WTC11 (cell line): ENCODE results near the gene TFG. TPM values are rescaled to one million over a fixed set of nuclear protein-coding genes. Genes with fewer than 3 reads are reported as not detected.

Source experiments
- ATAC-seq: fragments of 200-7000 bp; cut with Tn5 transposase; 2 replicates; pipeline ENCODE4 v1.10.0; 2021; ENCODE audit warnings: mild to moderate bottlenecking, moderate library complexity
- CTCF ChIA-PET: fragments of 300-600 bp; sonication (Branson Sonifier 250); formaldehyde crosslinking; loops from one replicate; lab custom pipeline; 2021; ENCODE audit warnings: antibody characterized with exemption; lab: Charles Lee
- POLR2A ChIA-PET: fragments of 350-600 bp; sonication (Branson Sonifier 250); formaldehyde crosslinking; loops from one replicate; lab custom pipeline; 2021; ENCODE audit warnings: antibody characterized with exemption; lab: Charles Lee
- DNase-seq: peaks from one replicate; pipeline ENCODE4 v3.0.0; 2021; ENCODE audit warnings: low spot score
- H3K27ac Mint-ChIP-seq: 2 replicates; pipeline ENCODE4 v1.8.0; 2021; ENCODE audit warnings: mixed read lengths
- H3K27me3 Mint-ChIP-seq: 2 replicates; pipeline ENCODE4 v1.8.0; 2021; ENCODE audit warnings: low read depth, mild to moderate bottlenecking, moderate library complexity, mixed read lengths
- H3K36me3 Mint-ChIP-seq: 2 replicates; pipeline ENCODE4 v1.8.0; 2021; ENCODE audit warnings: mixed read lengths
- H3K4me1 Mint-ChIP-seq: 2 replicates; pipeline ENCODE4 v1.8.0; 2022; ENCODE audit warnings: mixed read lengths
- H3K4me3 Mint-ChIP-seq: 2 replicates; pipeline ENCODE4 v1.8.0; 2021; ENCODE audit warnings: mild to moderate bottlenecking, moderate library complexity, mixed read lengths
- H3K9me3 Mint-ChIP-seq: 2 replicates; pipeline ENCODE4 v1.8.0; 2021; ENCODE audit warnings: mixed read lengths
- ATF2 ChIP-seq: sonication (generic); formaldehyde crosslinking; IDR thresholded peaks from 2 replicates; pipeline ENCODE4 v1.8.1; 2022; ENCODE audit warnings: low read depth, missing genetic modification reagents, borderline replicate concordance
- CREB1 ChIP-seq: sonication (generic); formaldehyde crosslinking; IDR thresholded peaks from 2 replicates; pipeline ENCODE4 v1.8.0; 2023; ENCODE audit warnings: mild to moderate bottlenecking, missing genetic modification reagents
- ELF4 ChIP-seq: sonication (generic); formaldehyde crosslinking; IDR thresholded peaks from 2 replicates; pipeline ENCODE4 v1.8.1; 2022; ENCODE audit warnings: low read depth, mild to moderate bottlenecking, moderate library complexity, missing genetic modification reagents
- ESRRA ChIP-seq: sonication (generic); formaldehyde crosslinking; IDR thresholded peaks from 2 replicates; pipeline ENCODE4 v1.8.1; 2022; ENCODE audit warnings: mild to moderate bottlenecking, missing genetic modification reagents, borderline replicate concordance
- FOXK1 ChIP-seq: sonication (generic); formaldehyde crosslinking; IDR thresholded peaks from 2 replicates; pipeline ENCODE4 v1.8.0; 2022; ENCODE audit warnings: mild to moderate bottlenecking, moderate library complexity, missing genetic modification reagents
- FOXP1 ChIP-seq: sonication (generic); formaldehyde crosslinking; IDR thresholded peaks from 2 replicates; pipeline ENCODE4 v1.8.0; 2022; ENCODE audit warnings: missing genetic modification reagents, mild to moderate bottlenecking, moderate library complexity, borderline replicate concordance
- GABPB1 ChIP-seq: sonication (generic); formaldehyde crosslinking; IDR thresholded peaks from 2 replicates; pipeline ENCODE4 v1.8.1; 2023; ENCODE audit warnings: mild to moderate bottlenecking, missing genetic modification reagents
- GRHL2 ChIP-seq: fragments of 250-450 bp; sonication (Bioruptor Pico); IDR thresholded peaks from 2 replicates; pipeline ENCODE4 v1.8.0; 2022; ENCODE audit warnings: mild to moderate bottlenecking, moderate library complexity; ENCODE audit not compliant: insufficient replicate concordance, severe bottlenecking
- JAZF1 ChIP-seq: fragments of 250-450 bp; sonication (Bioruptor Pico); IDR thresholded peaks from 2 replicates; pipeline ENCODE4 v1.9.0; 2021; ENCODE audit warnings: moderate library complexity, mild to moderate bottlenecking, inconsistent platforms
- NR1H2 ChIP-seq: sonication (generic); formaldehyde crosslinking; IDR thresholded peaks from 2 replicates; pipeline ENCODE4 v1.9.0; 2021; ENCODE audit warnings: mild to moderate bottlenecking, moderate library complexity, missing genetic modification reagents
- RORB ChIP-seq: fragments of 250-450 bp; sonication (Bioruptor Pico); IDR thresholded peaks from 2 replicates; pipeline ENCODE4 v1.9.0; 2021; ENCODE audit warnings: mild to moderate bottlenecking
- SP1 ChIP-seq: sonication (generic); formaldehyde crosslinking; conservative IDR thresholded peaks from 2 replicates; pipeline ENCODE4 v1.8.1; 2022; ENCODE audit warnings: missing genetic modification reagents
- TCF7 ChIP-seq: sonication (generic); formaldehyde crosslinking; IDR thresholded peaks from 2 replicates; pipeline ENCODE4 v1.8.0; 2022; ENCODE audit warnings: mild to moderate bottlenecking, low read depth, missing genetic modification reagents, moderate library complexity
- TEAD1 ChIP-seq: sonication (generic); formaldehyde crosslinking; IDR thresholded peaks from 2 replicates; pipeline ENCODE4 v1.8.0; 2022; ENCODE audit warnings: mild to moderate bottlenecking, missing genetic modification reagents
- ZBTB21 ChIP-seq: sonication (generic); formaldehyde crosslinking; IDR thresholded peaks from 2 replicates; pipeline ENCODE4 v1.8.1; 2023; ENCODE audit warnings: mild to moderate bottlenecking, missing genetic modification reagents, borderline replicate concordance
- ZNF121 ChIP-seq: sonication (generic); formaldehyde crosslinking; IDR thresholded peaks from 2 replicates; pipeline ENCODE4 v1.8.0; 2023; ENCODE audit warnings: missing genetic modification reagents
- ZNF219 ChIP-seq: sonication (generic); formaldehyde crosslinking; IDR thresholded peaks from 2 replicates; pipeline ENCODE4 v1.8.0; 2023; ENCODE audit warnings: missing genetic modification reagents, mild to moderate bottlenecking, borderline replicate concordance
- ZNF232 ChIP-seq: sonication (generic); formaldehyde crosslinking; IDR thresholded peaks from 2 replicates; pipeline ENCODE4 v1.8.0; 2022; ENCODE audit warnings: mild to moderate bottlenecking, missing genetic modification reagents
- ZNF281 ChIP-seq: sonication (generic); formaldehyde crosslinking; IDR thresholded peaks from 2 replicates; pipeline ENCODE4 v1.8.0; 2023; ENCODE audit warnings: mild to moderate bottlenecking, missing genetic modification reagents
- ZNF423 ChIP-seq: fragments of 250-450 bp; sonication (Bioruptor Pico); IDR thresholded peaks from 2 replicates; pipeline ENCODE4 v2.1.2; 2022; ENCODE audit warnings: mild to moderate bottlenecking, moderate library complexity
- ZNF671 ChIP-seq: fragments of 250-450 bp; sonication (Bioruptor Pico); IDR thresholded peaks from 2 replicates; pipeline ENCODE4 v1.8.0; 2021; ENCODE audit warnings: mild to moderate bottlenecking
- total RNA-seq: library from RNA; stranded (reverse); gene quantifications from 3 replicates; pipeline ENCODE4 v1.2.3, GENCODE V29; 2021
- TF ChIP-seq, protein P1 (sequence below): fragments of 250-450 bp; sonication (Bioruptor Pico); IDR thresholded peaks from 2 replicates; pipeline ENCODE4 v1.9.0; 2021; ENCODE audit warnings: mild to moderate bottlenecking
- TF ChIP-seq, protein P2 (sequence below): sonication (generic); formaldehyde crosslinking; IDR thresholded peaks from 2 replicates; pipeline ENCODE4 v1.8.1; 2023; ENCODE audit warnings: mild to moderate bottlenecking, missing genetic modification reagents

The TFG gene
- total RNA-seq, 1 experiment from 2014 or later: 64.9 TPM

DNA sequence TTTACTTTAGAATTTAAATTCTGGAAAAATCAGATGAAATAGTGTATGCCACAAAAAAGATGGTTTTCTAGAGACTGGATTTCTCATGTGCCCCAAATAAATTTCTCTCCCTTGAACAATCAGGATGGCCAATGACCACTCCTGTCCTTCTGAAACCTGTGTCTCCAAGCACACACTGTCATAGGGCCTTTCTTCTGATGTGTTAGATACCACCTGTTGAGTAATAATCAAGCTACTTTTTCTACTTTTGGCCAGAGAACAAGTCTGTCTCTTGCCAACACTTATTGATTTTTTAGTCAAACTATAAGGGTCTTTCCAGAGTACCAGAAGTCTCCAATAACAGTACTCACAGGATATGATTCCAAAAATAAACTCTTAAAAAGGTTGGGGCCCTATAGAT is 16.1 kb upstream of the TFG start (continued):
- TF ChIP-seq RORB (CRISPR knock-in tag) (no peak), ESRRA (CRISPR knock-in tag) (no peak), ZNF281 (CRISPR knock-in tag) (no peak), ZBTB21 (CRISPR knock-in tag) (no peak), ZNF232 (CRISPR knock-in tag) (no peak)

- Mint-ChIP-seq H3K27ac (no peak overlapping the region), H3K36me3 (no peaks in the 10 kb centered on the region), H3K4me3 (no peak overlapping the region), H3K27me3 (peaks cover 10% of the 10 kb centered on the region), H3K9me3 (peaks cover 3% of the 10 kb centered on the region; the same call in 1 of the 2 replicates), H3K4me1 (no peaks in the 10 kb centered on the region)
- ChIA-PET POLR2A (no interaction called here), CTCF (no interaction called here)
- ATAC-seq (no peak), DNase-seq (no peak)
- no peak for TF ChIP-seq ATF2
- no peak for TF ChIP-seq GABPB1 (CRISPR knock-in tag)
- TF ChIP-seq FOXP1 (CRISPR knock-in tag): no peak
- no peak for TF ChIP-seq ZNF219
- no peak for TF ChIP-seq ZNF423 (CRISPR knock-in tag)
- TF ChIP-seq, protein P1, sequence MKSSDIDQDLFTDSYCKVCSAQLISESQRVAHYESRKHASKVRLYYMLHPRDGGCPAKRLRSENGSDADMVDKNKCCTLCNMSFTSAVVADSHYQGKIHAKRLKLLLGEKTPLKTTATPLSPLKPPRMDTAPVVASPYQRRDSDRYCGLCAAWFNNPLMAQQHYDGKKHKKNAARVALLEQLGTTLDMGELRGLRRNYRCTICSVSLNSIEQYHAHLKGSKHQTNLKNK (CRISPR knock-in tag): no peak
- TF ChIP-seq NR1H2 (CRISPR knock-in tag): no peak
- no peak for TF ChIP-seq GRHL2
- TF ChIP-seq TEAD1 (CRISPR knock-in tag): no peak
- no peak for TF ChIP-seq JAZF1 (CRISPR knock-in tag)
- TF ChIP-seq SP1 (CRISPR knock-in tag): no peak
- TF ChIP-seq, protein P2, sequence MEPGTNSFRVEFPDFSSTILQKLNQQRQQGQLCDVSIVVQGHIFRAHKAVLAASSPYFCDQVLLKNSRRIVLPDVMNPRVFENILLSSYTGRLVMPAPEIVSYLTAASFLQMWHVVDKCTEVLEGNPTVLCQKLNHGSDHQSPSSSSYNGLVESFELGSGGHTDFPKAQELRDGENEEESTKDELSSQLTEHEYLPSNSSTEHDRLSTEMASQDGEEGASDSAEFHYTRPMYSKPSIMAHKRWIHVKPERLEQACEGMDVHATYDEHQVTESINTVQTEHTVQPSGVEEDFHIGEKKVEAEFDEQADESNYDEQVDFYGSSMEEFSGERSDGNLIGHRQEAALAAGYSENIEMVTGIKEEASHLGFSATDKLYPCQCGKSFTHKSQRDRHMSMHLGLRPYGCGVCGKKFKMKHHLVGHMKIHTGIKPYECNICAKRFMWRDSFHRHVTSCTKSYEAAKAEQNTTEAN: no peak
Measured at GRCh38 chr3:100695696-100696095, 13.6 kb upstream of the TFG start.

- TF ChIP-seq ZNF671: no peak
- no peak for TF ChIP-seq ELF4
- TF ChIP-seq TCF7 (CRISPR knock-in tag): no peak
- TF ChIP-seq FOXK1 (CRISPR knock-in tag): no peak
- TF ChIP-seq CREB1 (CRISPR knock-in tag): no peak
- no peak for TF ChIP-seq ZNF121
- TF ChIP-seq, all 79 proteins: peak for 0
- peaks cover 3% of the 10 kb centered on the region; the same call in 1 of the 2 replicates for H3K9me3 Mint-ChIP-seq
- no peaks in the 10 kb centered on the region for H3K36me3 Mint-ChIP-seq
- H3K4me3 Mint-ChIP-seq: no peak overlapping the region
- ATAC-seq (no peak), DNase-seq (no peak)
- H3K27ac Mint-ChIP-seq: no peak overlapping the region
- H3K4me1 Mint-ChIP-seq: no peaks in the 10 kb centered on the region
- POLR2A ChIA-PET: no interaction called here
- H3K27me3 Mint-ChIP-seq: peaks cover 10% of the 10 kb centered on the region
- CTCF ChIA-PET: no interaction called here
Measured at GRCh38 chr3:100696161-100696560, 13.1 kb upstream of the TFG start.
